GM19099 (cell line): ENCODE results near the gene UBTD2.

Source experiments
- POLR2A ChIP-seq: IDR thresholded peaks from 3 replicates; pipeline ENCODE4 v1.6.1; 2011; ENCODE audit warnings: low read depth; ENCODE audit not compliant: insufficient read length; ENCODE audit errors: extremely low read depth

UBTD2 gene

GRCh38 chr5:172283020-172283861, at the start of gene UBTD2:
TSS of gene UBTD2 (minus strand) at chr5:172283764. CDS start at chr5:172283665, 99 bp downstream.
- TF ChIP-seq POLR2A: no peak

- no peak for TF ChIP-seq POLR2A
These were observed 41.9 kb upstream of the UBTD2 start for GRCh38 chr5:172325452-172325851.

GRCh38 chr5:172322028-172322965, 38.7 kb upstream of the UBTD2 start:
- no peak for TF ChIP-seq POLR2A

GRCh38 chr5:172321593-172321992, 38.0 kb upstream of the UBTD2 start:
- TF ChIP-seq POLR2A: no peak

GRCh38 chr5:172319708-172320441, 36.3 kb upstream of the UBTD2 start:
- no peak for TF ChIP-seq POLR2A

GRCh38 chr5:172315587-172316493, 32.3 kb upstream of the UBTD2 start:
- TF ChIP-seq POLR2A: no peak

- TF ChIP-seq POLR2A: no peak
These were observed 30.4 kb upstream of the UBTD2 start for GRCh38 chr5:172313915-172314314.

GRCh38 chr5:172312286-172312685, 28.7 kb upstream of the UBTD2 start:
- TF ChIP-seq POLR2A: no peak

- TF ChIP-seq POLR2A: no peak
These were observed 28.0 kb upstream of the UBTD2 start for GRCh38 chr5:172311605-172312004.

- TF ChIP-seq POLR2A: no peak
These were observed 27.5 kb upstream of the UBTD2 start for GRCh38 chr5:172311026-172311425.

- TF ChIP-seq POLR2A: no peak
These were observed 21.8 kb upstream of the UBTD2 start for GRCh38 chr5:172305380-172305779.

GRCh38 chr5:172303572-172304335, 20.2 kb upstream of the UBTD2 start:
- TF ChIP-seq POLR2A: no peak

GRCh38 chr5:172303162-172303561, 19.6 kb upstream of the UBTD2 start:
- TF ChIP-seq POLR2A: no peak
